VCaP (cell line): ENCODE results near the gene ZNF747.

Experiments used
- H3K27ac ChIP-seq: fragments of 450-650 bp; 2 replicates; pipeline ENCODE4 v1.5.1; 2017
- CTCF ChIP-seq: fragments of 450-650 bp; conservative IDR thresholded peaks from 2 replicates; pipeline ENCODE4 v1.5.1; 2017; ENCODE audit warnings: mild to moderate bottlenecking, moderate library complexity

Gene ZNF747

DNA sequence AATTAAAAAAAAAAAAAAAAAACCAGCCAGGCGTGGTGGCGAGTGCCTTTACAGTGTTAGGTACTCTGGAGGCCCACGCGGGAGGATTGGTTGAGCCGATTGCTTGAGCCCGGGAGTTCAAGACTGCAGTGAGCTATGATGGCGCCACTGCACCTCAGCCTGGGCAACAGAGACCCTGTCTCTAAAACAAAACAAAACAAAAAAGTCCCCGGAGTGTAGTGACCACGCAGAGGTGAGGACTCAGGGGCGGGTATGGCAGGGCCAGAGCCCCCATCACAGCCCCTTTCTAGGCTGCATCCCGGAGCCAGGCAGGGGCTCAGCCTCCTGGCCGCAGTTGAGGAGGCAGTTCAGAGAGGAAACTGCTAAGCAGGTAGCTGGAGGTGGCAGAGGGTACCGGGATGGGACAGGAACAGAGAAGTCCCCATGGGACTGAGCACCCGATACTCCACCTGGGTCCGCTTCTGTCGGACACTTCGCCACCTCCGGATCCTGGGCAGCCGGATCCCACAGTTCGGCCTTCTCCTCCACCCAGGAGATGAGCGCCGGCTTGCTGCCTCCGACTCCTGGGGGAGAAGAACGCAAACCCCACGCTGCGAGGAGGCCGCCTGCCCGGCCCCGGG, 800 bp downstream of the ZNF747 start:
- H3K27ac ChIP-seq, result peak overlapping the region; percentile 87
- TF ChIP-seq CTCF, result no peak

DNA sequence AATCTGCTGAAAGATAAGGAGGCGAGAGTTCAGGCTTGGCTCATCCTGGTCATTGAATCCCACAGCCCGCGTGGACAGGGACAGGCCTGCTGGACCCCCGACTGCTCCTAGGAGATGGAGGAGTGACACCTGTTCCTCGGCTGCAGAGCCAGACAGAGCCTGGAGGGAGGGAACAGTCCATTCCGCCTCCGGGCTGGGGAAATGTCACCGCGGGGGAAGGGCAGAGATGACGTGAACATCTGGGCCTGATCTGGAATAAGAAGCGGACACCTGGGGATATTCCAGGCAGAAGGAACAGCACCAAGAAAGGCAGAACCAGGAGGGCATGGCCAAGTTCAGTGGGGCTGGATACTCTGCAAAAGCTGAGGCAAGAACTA, 1.5 kb downstream of the ZNF747 start:
- H3K27ac ChIP-seq, result no peak overlapping the region

GRCh38 chr16:30532285-30533145, 2.1 kb downstream of the ZNF747 start:
- no peak for TF ChIP-seq CTCF
- no peak overlapping the region for H3K27ac ChIP-seq

More for the DNA sequence above, 1.5 kb downstream of the ZNF747 start:
- no peak for TF ChIP-seq CTCF

DNA sequence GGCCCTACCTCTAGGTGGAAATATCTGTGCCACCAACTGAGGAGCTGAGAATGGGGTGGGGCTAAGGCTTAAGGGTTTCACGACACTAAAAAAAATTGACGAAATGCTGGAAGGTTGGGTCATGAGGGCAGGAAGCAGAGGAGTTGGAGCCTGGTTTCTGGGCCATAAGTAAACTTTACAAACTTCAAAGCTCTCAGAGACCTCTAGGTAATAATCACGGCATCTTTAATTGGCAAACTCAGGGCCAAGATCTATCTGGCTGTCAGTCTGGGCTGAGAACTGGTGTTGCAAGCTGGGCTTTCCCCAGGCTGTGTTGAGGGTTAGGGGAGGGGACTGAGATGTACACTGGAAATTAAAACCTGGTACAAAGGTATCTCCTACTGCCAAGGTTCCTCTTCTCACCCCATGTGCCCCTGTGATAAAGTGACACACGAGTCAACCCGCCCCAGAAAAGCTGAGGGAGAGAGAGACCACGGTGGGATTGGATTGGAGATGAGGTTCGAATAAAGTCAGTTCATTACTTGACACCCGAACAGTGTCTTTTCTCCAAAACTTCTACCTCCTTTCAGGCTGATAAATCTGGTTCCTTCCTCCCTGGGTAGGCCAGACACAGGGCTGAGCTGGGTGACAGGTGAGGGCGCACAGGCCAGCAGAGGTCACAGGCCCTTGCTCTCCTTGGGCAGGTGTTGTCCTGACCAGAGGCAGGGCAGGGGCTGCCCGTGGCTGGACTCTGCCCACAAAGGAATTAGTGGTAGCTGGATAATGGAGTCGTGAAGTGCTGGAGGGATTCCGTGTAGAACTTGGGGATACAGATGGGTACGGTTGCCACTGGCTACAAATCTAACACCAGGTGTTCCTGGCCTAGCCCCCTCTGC, 4.3 kb downstream of the ZNF747 start:
- H3K27ac ChIP-seq, result no peak overlapping the region
- no peak for TF ChIP-seq CTCF

DNA sequence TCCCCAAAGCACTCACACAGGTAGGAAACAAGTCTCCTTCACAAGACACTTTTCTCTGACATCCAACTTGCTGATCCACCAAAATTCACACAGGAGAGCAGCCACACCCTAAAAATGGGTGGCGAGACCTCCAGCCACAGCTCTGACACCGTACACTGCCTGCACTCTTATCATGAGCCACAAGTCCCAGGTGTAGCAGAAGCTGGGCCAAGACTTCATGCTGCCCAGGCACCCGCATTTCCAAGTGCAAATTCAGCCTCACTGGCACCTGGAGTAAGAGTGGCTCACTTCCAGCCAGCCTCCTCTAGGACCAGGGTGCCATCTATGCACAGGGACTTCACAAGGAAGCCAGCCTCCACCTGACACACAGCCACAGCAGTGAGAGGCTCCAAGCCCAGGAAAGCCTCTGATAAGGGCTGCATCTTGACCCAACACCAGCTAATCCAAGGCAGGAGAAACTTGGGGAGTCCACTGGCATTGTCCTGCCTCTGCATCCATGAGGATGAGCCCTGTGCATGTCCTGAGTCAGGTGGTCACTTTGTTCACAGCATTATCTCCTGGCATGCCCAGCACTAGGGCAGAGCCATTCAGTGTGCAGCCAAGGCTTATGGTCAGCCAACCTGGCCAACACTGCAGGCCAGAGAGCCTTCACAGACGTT, 5.7 kb downstream of the ZNF747 start:
- peak overlapping the region; percentile 93 for H3K27ac ChIP-seq
- TF ChIP-seq CTCF, result no peak

- H3K27ac ChIP-seq, result peak overlapping the region; percentile 93
- TF ChIP-seq CTCF, result no peak
These were observed 7.0 kb downstream of the ZNF747 start for GRCh38 chr16:30527635-30528178.
